HPDE6-E6E7 (cell line): ENCODE results near the gene FRK.
"Not testable (repeated sequence)": the region's sequence is repeated elsewhere in the genome, so short reads cannot be mapped to it uniquely, and the experiment has no call there.

Experiments
- DNase-seq: peaks from one replicate; pipeline ENCODE4 v3.0.0; 2011; ENCODE audit warnings: missing footprints; ENCODE audit errors: extremely low spot score

The FRK gene

GRCh38 chr6:116060572-116061283 is at the start of gene FRK:
Gene FRK (minus strand): TSS chr6:116060891. CDS start chr6:116060311, 580 bp downstream.
- peak; percentile 58 for DNase-seq

- no peak for DNase-seq
These were observed 48.1 kb upstream of the FRK start for GRCh38 chr6:116108836-116109235.

- DNase-seq, result no peak
These were observed 45.5 kb upstream of the FRK start for GRCh38 chr6:116106146-116106545.

GRCh38 chr6:116105247-116105646 is 44.6 kb upstream of the FRK start:
- DNase-seq, result no peak

GRCh38 chr6:116104636-116105035 is 43.9 kb upstream of the FRK start:
- DNase-seq, result no peak

- DNase-seq, result no peak
These were observed 42.2 kb upstream of the FRK start for GRCh38 chr6:116102873-116103272.

GRCh38 chr6:116101790-116102189 is 41.1 kb upstream of the FRK start:
- no peak for DNase-seq

GRCh38 chr6:116101302-116101718 is 40.6 kb upstream of the FRK start:
- no peak for DNase-seq

GRCh38 chr6:116100419-116101301 is 40.0 kb upstream of the FRK start, which contains the start of gene NT5DC1:
Gene NT5DC1 (plus strand): TSS chr6:116100853. CDS start chr6:116100931, 78 bp downstream.
- DNase-seq, result peak; percentile 77

GRCh38 chr6:116099036-116099435 is 38.3 kb upstream of the FRK start:
- no peak for DNase-seq

GRCh38 chr6:116096979-116097816 is 36.5 kb upstream of the FRK start:
- DNase-seq, result no peak

- not testable (repeated sequence) for DNase-seq
These were observed 35.5 kb upstream of the FRK start for GRCh38 chr6:116096048-116096759.

GRCh38 chr6:116094041-116094440 is 33.4 kb upstream of the FRK start:
- DNase-seq, result no peak

GRCh38 chr6:116090251-116090650 is 29.6 kb upstream of the FRK start:
- DNase-seq, result no peak

- DNase-seq, result no peak
These were observed 28.3 kb upstream of the FRK start for GRCh38 chr6:116088946-116089345.

GRCh38 chr6:116087437-116088027 is 26.8 kb upstream of the FRK start:
- peak; percentile 37 for DNase-seq

- DNase-seq, result no peak
These were observed 23.6 kb upstream of the FRK start for GRCh38 chr6:116084284-116084683.

- no peak for DNase-seq
These were observed 22.4 kb upstream of the FRK start for GRCh38 chr6:116083052-116083451.

GRCh38 chr6:116078945-116079344 is 18.3 kb upstream of the FRK start:
- DNase-seq, result no peak

- DNase-seq, result no peak
These were observed 17.8 kb upstream of the FRK start for GRCh38 chr6:116078522-116078921.
